ENCODE data around the gene GAK. TPM values are rescaled to one million over a fixed set of nuclear protein-coding genes. Genes with fewer than 3 reads are reported as not detected.

Gene GAK
- polyA plus RNA-seq, 1 of the 3 experiments (the other 2 are of a cell fraction): 35.9 TPM

- H3K9ac ChIP-seq: no peak overlapping the region
- POLR2A ChIA-PET: no interaction called here
- CTCF ChIA-PET: no interaction called here
- DNase-seq: no peak
- TF ChIP-seq ZBTB33 (IDR thresholded peaks at IDR 0.05; ENCODE audit: borderline replicate concordance, low read depth) (no peak), MAX (IDR thresholded peaks at IDR 0.05; ENCODE audit: low read depth) (no peak), TEAD4 (IDR thresholded peaks at IDR 0.05; ENCODE audit: borderline replicate concordance, insufficient read depth) (no peak), RAD21 (IDR thresholded peaks at IDR 0.05; ENCODE audit: low read length) (no peak), SMC3 (IDR thresholded peaks at IDR 0.05; ENCODE audit: low read depth, low read length) (no peak), NRF1 (IDR thresholded peaks at IDR 0.05; ENCODE audit: low read depth, low read length) (no peak), POLR2AphosphoS5 (IDR thresholded peaks at IDR 0.05; ENCODE audit: low read depth, low read length) (no peak), CHD2 (IDR thresholded peaks at IDR 0.05; ENCODE audit: low read length, partially characterized antibody) (no peak), IRF3 (IDR thresholded peaks at IDR 0.05; ENCODE audit: low read depth, low read length) (no peak), MEF2A (IDR thresholded peaks at IDR 0.05; ENCODE audit: borderline replicate concordance, low read depth) (no peak), ELF1 (IDR thresholded peaks at IDR 0.05) (no peak), GATA2 (CRISPR knock-in tag; IDR thresholded peaks at IDR 0.05) (no peak), USF1 (IDR thresholded peaks at IDR 0.05; ENCODE audit: borderline replicate concordance, low read depth) (no peak), GABPA (IDR thresholded peaks at IDR 0.05; ENCODE audit: low read depth) (no peak), EZH2phosphoT487 (IDR thresholded peaks at IDR 0.05; ENCODE audit: borderline replicate concordance, low read depth) (no peak), MXI1 (IDR thresholded peaks at IDR 0.05; ENCODE audit: low read depth, low read length) (no peak), YY1 (IDR thresholded peaks at IDR 0.05; ENCODE audit: low read depth) (no peak), TAF1 (IDR thresholded peaks at IDR 0.05; ENCODE audit: borderline replicate concordance, low read depth, low read length) (no peak), NFIC (IDR thresholded peaks at IDR 0.05; ENCODE audit: borderline replicate concordance) (no peak), FOXJ3 (CRISPR knock-in tag; IDR thresholded peaks at IDR 0.05) (no peak)
- no peaks in the 10 kb centered on the region for H3K79me2 ChIP-seq (ENCODE audit: insufficient read depth)
- no peaks in the 10 kb centered on the region for H4K20me1 ChIP-seq (ENCODE audit: insufficient read depth)
- WGBS (ENCODE audit: low lambda C conversion rate): 72% methylated on average over 16 of the region's 20 CpGs
- H3F3A ChIP-seq (replicated peaks; ENCODE audit: insufficient read depth): no peaks in the 10 kb centered on the region
- H3K27ac ChIP-seq (ENCODE audit: low read depth in 2 of 2, low read length in 1 of 2): no peak overlapping the region
- no peak overlapping the region for H3K4me3 ChIP-seq (ENCODE audit: low read depth in 2 of 2, low read length in 1 of 2)
- peaks cover 0 to 12% of the 10 kb centered on the region in 2 experiments; a peak in 1 of 4 replicates for H3K4me1 ChIP-seq (ENCODE audit: control insufficient read depth in 1 of 2, insufficient read depth in 2 of 2, low read depth in 1 of 2, low read length in 1 of 2)
- no peak overlapping the region for H3K4me2 ChIP-seq
- no peaks in the 10 kb centered on the region for H3K36me3 ChIP-seq (replicated peaks in 1 of 2; ENCODE audit: control insufficient read depth in 1 of 2, insufficient read depth in 2 of 2, low read length in 1 of 2)
- peaks cover 18% of the 10 kb centered on the region; the same call in 1 of the 2 replicates for H3K27me3 ChIP-seq (ENCODE audit: insufficient read depth)
- no peaks in the 10 kb centered on the region for H3K9me3 ChIP-seq
- H3K9me2 ChIP-seq: no peaks in the 10 kb centered on the region
- no peak overlapping the region for H2AFZ ChIP-seq (ENCODE audit: low read depth)
Observed at GRCh38 chr4:819401-820229, 112.5 kb downstream of the GAK start.

Data from SK-N-SH (cell line).